Measurements from ENCODE around the gene TMEM222.

TMEM222 gene

DNA sequence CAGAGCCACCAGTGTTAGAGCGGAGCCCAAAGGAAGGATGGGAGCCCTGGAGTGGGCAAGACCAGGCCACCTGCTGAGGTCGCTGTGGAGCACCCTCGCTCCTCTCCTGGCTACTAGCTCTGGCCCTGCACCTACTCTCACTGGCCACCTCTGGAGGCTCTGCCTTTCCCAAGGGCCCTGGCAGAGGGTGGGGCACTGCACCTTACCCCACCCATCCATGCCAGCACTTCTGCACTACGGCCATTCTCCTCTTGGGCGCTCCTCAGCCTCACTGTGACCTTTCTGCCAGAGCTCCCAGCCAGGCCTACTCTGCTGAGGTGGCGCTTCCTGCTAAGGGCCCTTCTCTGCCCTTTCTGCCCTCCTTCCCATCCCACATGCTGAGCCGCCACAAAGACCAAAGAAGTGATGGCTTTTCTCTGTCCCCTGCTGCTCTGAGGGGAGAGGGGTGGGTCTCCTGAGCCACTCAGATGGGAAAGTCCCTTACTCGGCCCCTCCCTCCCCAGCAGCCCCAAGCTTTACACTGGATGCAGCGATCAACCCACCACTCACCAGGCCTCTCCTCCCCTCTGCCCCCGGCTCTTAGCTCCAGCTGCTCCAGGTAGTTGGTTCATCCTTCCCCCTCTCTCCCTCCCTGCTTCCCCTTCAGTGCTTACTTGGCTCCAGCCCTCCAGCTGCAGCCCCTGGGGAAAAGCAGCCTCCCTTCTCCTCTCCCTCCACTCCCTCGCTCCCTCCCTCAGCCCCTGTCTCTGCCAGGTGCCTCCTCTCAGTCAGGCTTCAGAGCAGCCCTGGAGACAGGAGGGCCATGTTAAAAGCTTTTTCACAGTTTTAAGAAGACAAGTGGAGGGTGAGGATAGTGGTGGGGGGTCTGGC, 14.8 kb upstream of the TMEM222 start:
- Histone ChIP-seq H4K91ac (ENCODE audit: low read depth, low read length) (no peak overlapping the region), H2BK5ac (ENCODE audit: low read depth, low read length, poor library complexity) (no peak overlapping the region), H3K4me3 (ENCODE audit: low read depth, low read length) (no peak overlapping the region), H2AFZ (ENCODE audit: insufficient read depth, low read length, poor library complexity) (no peak overlapping the region), H3K27me3 (ENCODE audit: insufficient read depth, low read length) (no peaks in the 10 kb centered on the region), H3K9ac (ENCODE audit: low read length) (no peak overlapping the region), H2BK120ac (ENCODE audit: insufficient read depth, low read length, poor library complexity) (no peak overlapping the region), H3K4me2 (ENCODE audit: low read length) (no peak overlapping the region), H3K79me1 (ENCODE audit: low read length) (no peaks in the 10 kb centered on the region), H3K36me3 (ENCODE audit: control insufficient read depth in 1 of 2, insufficient read depth in 2 of 2, low read length in 2 of 2) (no peaks in the 10 kb centered on the region), H2AK5ac (ENCODE audit: low read length) (no peak overlapping the region), H3K4me1 (ENCODE audit: control insufficient read depth in 1 of 2, insufficient read depth in 2 of 2, low read length in 2 of 2) (no peaks in the 10 kb centered on the region), H3K9me3 (ENCODE audit: insufficient read depth, low read depth, low read length) (peaks cover 2% of the 10 kb centered on the region), H4K8ac (ENCODE audit: low read depth, low read length) (no peak overlapping the region), H3K79me2 (ENCODE audit: control insufficient read depth, insufficient read depth, low read length, poor library complexity) (no peaks in the 10 kb centered on the region), H3K18ac (ENCODE audit: low read length) (no peak overlapping the region), H3K23ac (ENCODE audit: low read length) (no peak overlapping the region), H2BK12ac (ENCODE audit: low read length) (no peak overlapping the region), H4K12ac (ENCODE audit: low read depth, low read length) (no peak overlapping the region), H3K4ac (ENCODE audit: low read depth, low read length) (no peak overlapping the region), H3K14ac (ENCODE audit: low read length) (no peak overlapping the region), H3K27ac (ENCODE audit: low read depth, low read length) (no peak overlapping the region)
- WGBS (ENCODE audit: extremely low coverage, insufficient coverage, insufficient read length): no CpG with 5 or more reads among the region's 11 CpGs
- DNase-seq: no peak

DNA sequence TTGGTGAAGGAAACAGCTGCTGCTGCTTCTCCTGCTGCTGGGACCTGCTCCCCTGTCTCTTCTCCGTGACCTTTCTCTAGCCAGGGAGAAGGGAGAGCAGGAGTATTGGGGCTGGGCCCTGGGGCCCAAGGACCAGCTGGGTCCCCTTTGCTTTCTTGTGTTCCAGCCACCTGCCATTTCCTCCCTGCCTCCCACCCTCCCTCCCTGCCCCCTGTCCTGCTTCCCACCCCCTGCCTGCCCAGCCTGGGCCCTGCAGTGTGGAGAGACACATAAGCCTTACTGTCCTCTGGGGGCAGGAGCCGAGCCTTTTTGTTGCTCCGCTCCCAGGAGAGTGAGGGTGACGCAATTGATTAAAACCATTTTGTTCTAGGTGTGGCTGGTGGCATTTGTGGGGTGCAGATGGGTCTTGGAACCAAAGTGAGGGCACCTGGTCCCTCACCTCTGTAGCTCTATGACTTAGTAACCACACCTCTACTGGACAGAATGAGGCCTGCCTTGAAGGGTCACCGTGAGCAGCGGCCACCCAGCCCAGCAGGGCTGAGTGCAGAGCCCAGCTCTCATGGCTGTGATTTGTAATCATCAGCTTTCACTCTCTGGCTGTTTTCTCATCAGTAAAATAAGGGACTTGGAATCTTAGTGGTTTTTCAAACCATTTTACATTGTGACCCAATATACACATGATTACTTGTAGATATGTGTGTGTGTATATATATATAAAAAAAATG, 13.9 kb upstream of the TMEM222 start:
- Histone ChIP-seq H3K4me3 (ENCODE audit: low read depth, low read length) (no peak overlapping the region), H3K23ac (ENCODE audit: low read length) (no peak overlapping the region), H3K14ac (ENCODE audit: low read length) (no peak overlapping the region), H3K18ac (ENCODE audit: low read length) (no peak overlapping the region), H2BK5ac (ENCODE audit: low read depth, low read length, poor library complexity) (no peak overlapping the region), H2BK12ac (ENCODE audit: low read length) (no peak overlapping the region), H3K4me2 (ENCODE audit: low read length) (no peak overlapping the region), H3K36me3 (ENCODE audit: control insufficient read depth in 1 of 2, insufficient read depth in 2 of 2, low read length in 2 of 2) (no peaks in the 10 kb centered on the region), H4K8ac (ENCODE audit: low read depth, low read length) (no peak overlapping the region), H2BK120ac (ENCODE audit: insufficient read depth, low read length, poor library complexity) (no peak overlapping the region), H3K9me3 (ENCODE audit: insufficient read depth, low read depth, low read length) (peaks cover 2% of the 10 kb centered on the region), H3K79me1 (ENCODE audit: low read length) (no peaks in the 10 kb centered on the region), H2AK5ac (ENCODE audit: low read length) (no peak overlapping the region), H3K27me3 (ENCODE audit: insufficient read depth, low read length) (no peaks in the 10 kb centered on the region), H3K4ac (ENCODE audit: low read depth, low read length) (no peak overlapping the region), H3K9ac (ENCODE audit: low read length) (peak overlapping the region; percentile 45), H4K12ac (ENCODE audit: low read depth, low read length) (no peak overlapping the region), H3K4me1 (ENCODE audit: control insufficient read depth in 1 of 2, insufficient read depth in 2 of 2, low read length in 2 of 2) (no peaks in the 10 kb centered on the region), H2AFZ (ENCODE audit: insufficient read depth, low read length, poor library complexity) (no peak overlapping the region), H3K79me2 (ENCODE audit: control insufficient read depth, insufficient read depth, low read length, poor library complexity) (no peaks in the 10 kb centered on the region), H4K91ac (ENCODE audit: low read depth, low read length) (no peak overlapping the region), H3K27ac (ENCODE audit: low read depth, low read length) (no peak overlapping the region)
- WGBS (ENCODE audit: extremely low coverage, insufficient coverage, insufficient read length): no CpG with 5 or more reads among the region's 6 CpGs
- no peak for DNase-seq

DNA sequence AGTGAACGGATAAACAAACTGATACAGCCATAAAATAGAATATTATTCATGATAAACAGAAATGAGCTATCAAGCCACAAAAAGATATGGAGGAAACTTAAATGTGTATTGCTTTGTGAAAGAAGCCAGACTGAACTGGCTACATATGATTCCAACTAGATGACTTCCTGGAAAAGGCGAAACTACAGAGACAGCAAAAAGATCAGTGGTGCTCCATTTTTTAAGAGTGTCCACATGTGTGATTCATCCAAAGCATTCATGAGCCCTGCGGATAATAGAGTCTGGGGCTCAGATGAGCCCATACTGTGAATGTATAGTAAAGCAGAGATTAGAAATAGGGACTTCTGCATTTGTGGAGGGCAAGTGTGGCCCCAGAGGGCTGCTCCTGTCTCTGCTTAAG, 7.8 kb upstream of the TMEM222 start:
- Histone ChIP-seq H3K4ac (ENCODE audit: low read depth, low read length) (no peak overlapping the region), H3K9me3 (ENCODE audit: insufficient read depth, low read depth, low read length) (no peaks in the 10 kb centered on the region), H3K79me2 (ENCODE audit: control insufficient read depth, insufficient read depth, low read length, poor library complexity) (no peaks in the 10 kb centered on the region), H4K12ac (ENCODE audit: low read depth, low read length) (no peak overlapping the region), H3K4me2 (ENCODE audit: low read length) (no peak overlapping the region), H4K8ac (ENCODE audit: low read depth, low read length) (no peak overlapping the region), H3K18ac (ENCODE audit: low read length) (no peak overlapping the region), H3K14ac (ENCODE audit: low read length) (no peak overlapping the region), H2AFZ (ENCODE audit: insufficient read depth, low read length, poor library complexity) (no peak overlapping the region), H3K4me3 (ENCODE audit: low read depth, low read length) (no peak overlapping the region), H2BK120ac (ENCODE audit: insufficient read depth, low read length, poor library complexity) (no peak overlapping the region), H2AK5ac (ENCODE audit: low read length) (no peak overlapping the region), H3K79me1 (ENCODE audit: low read length) (no peaks in the 10 kb centered on the region), H3K4me1 (ENCODE audit: control insufficient read depth in 1 of 2, insufficient read depth in 2 of 2, low read length in 2 of 2) (no peaks in the 10 kb centered on the region), H3K9ac (ENCODE audit: low read length) (no peak overlapping the region), H2BK5ac (ENCODE audit: low read depth, low read length, poor library complexity) (no peak overlapping the region), H3K23ac (ENCODE audit: low read length) (no peak overlapping the region), H2BK12ac (ENCODE audit: low read length) (no peak overlapping the region), H3K27me3 (ENCODE audit: insufficient read depth, low read length) (no peaks in the 10 kb centered on the region), H3K36me3 (ENCODE audit: control insufficient read depth in 1 of 2, insufficient read depth in 2 of 2, low read length in 2 of 2) (no peaks in the 10 kb centered on the region), H3K27ac (ENCODE audit: low read depth, low read length) (no peak overlapping the region), H4K91ac (ENCODE audit: low read depth, low read length) (no peak overlapping the region)
- no peak for DNase-seq
- no CpG with 5 or more reads among the region's 3 CpGs for WGBS (ENCODE audit: extremely low coverage, insufficient coverage, insufficient read length)

- H2BK120ac ChIP-seq (ENCODE audit: insufficient read depth, low read length, poor library complexity): no peak overlapping the region
- H3K79me1 ChIP-seq (ENCODE audit: low read length): no peaks in the 10 kb centered on the region
- H2AK5ac ChIP-seq (ENCODE audit: low read length): no peak overlapping the region
- H3K27ac ChIP-seq (ENCODE audit: low read depth, low read length): no peak overlapping the region
- no peak overlapping the region for H3K4me2 ChIP-seq (ENCODE audit: low read length)
- no peaks in the 10 kb centered on the region for H3K36me3 ChIP-seq (ENCODE audit: control insufficient read depth in 1 of 2, insufficient read depth in 2 of 2, low read length in 2 of 2)
- no peaks in the 10 kb centered on the region for H3K9me3 ChIP-seq (ENCODE audit: insufficient read depth, low read depth, low read length)
- H4K91ac ChIP-seq (ENCODE audit: low read depth, low read length): no peak overlapping the region
- no peak overlapping the region for H4K8ac ChIP-seq (ENCODE audit: low read depth, low read length)
- H3K23ac ChIP-seq (ENCODE audit: low read length): no peak overlapping the region
- H3K79me2 ChIP-seq (ENCODE audit: control insufficient read depth, insufficient read depth, low read length, poor library complexity): no peaks in the 10 kb centered on the region
- H3K4ac ChIP-seq (ENCODE audit: low read depth, low read length): no peak overlapping the region
- no peaks in the 10 kb centered on the region for H3K4me1 ChIP-seq (ENCODE audit: control insufficient read depth in 1 of 2, insufficient read depth in 2 of 2, low read length in 2 of 2)
- H3K18ac ChIP-seq (ENCODE audit: low read length): no peak overlapping the region
- H2BK12ac ChIP-seq (ENCODE audit: low read length): no peak overlapping the region
- H2BK5ac ChIP-seq (ENCODE audit: low read depth, low read length, poor library complexity): no peak overlapping the region
- H3K9ac ChIP-seq (ENCODE audit: low read length): no peak overlapping the region
- no peak overlapping the region for H3K4me3 ChIP-seq (ENCODE audit: low read depth, low read length)
- no peak overlapping the region for H4K12ac ChIP-seq (ENCODE audit: low read depth, low read length)
- DNase-seq: no peak
- no peaks in the 10 kb centered on the region for H3K27me3 ChIP-seq (ENCODE audit: insufficient read depth, low read length)
- no peak overlapping the region for H3K14ac ChIP-seq (ENCODE audit: low read length)
- no peak overlapping the region for H2AFZ ChIP-seq (ENCODE audit: insufficient read depth, low read length, poor library complexity)
- no CpG with 5 or more reads among the region's 2 CpGs for WGBS (ENCODE audit: extremely low coverage, insufficient coverage, insufficient read length)
These were observed 7.2 kb upstream of the TMEM222 start for GRCh38 chr1:27314737-27315136.

All from trophoblast cell (in vitro differentiated cells and primary cell).